DOHH2 (cell line): ENCODE data around the gene DPCD.

Experiments used
- H3F3A ChIP-seq: fragments of 200-600 bp; sonication (generic), shearing (Covaris generic); 2 replicates; pipeline ENCODE4 v1.6.0; 2016; ENCODE audit warnings: antibody characterized with exemption, mild to moderate bottlenecking; ENCODE audit not compliant: control insufficient read depth, insufficient read depth
- H3K27ac ChIP-seq: fragments of 200-600 bp; sonication (generic); 2 replicates; pipeline ENCODE4 v1.5.1; 2014; ENCODE audit warnings: low read depth, mild to moderate bottlenecking, low read length, moderate library complexity
- H3K27me3 ChIP-seq: fragments of 200-600 bp; sonication (generic); 2 replicates; pipeline ENCODE4 v1.6.1; 2014; ENCODE audit warnings: mild to moderate bottlenecking, low read length, mixed read lengths; ENCODE audit not compliant: control insufficient read depth
- H3K36me3 ChIP-seq: fragments of 200-600 bp; sonication (generic); 2 replicates; pipeline ENCODE4 v1.6.1; 2014; ENCODE audit warnings: mild to moderate bottlenecking, low read length, moderate library complexity, mixed read lengths; ENCODE audit not compliant: control insufficient read depth
- H3K4me1 ChIP-seq: fragments of 200-600 bp; sonication (generic); 2 replicates; pipeline ENCODE4 v1.6.1; 2014; ENCODE audit warnings: mild to moderate bottlenecking, low read length, mixed read lengths; ENCODE audit not compliant: control insufficient read depth
- H3K4me2 ChIP-seq: fragments of 200-600 bp; sonication (generic); 2 replicates; pipeline ENCODE4 v1.6.0; 2014; ENCODE audit warnings: mild to moderate bottlenecking, low read length, moderate library complexity
- H3K4me3 ChIP-seq: fragments of 200-600 bp; sonication (generic); 2 replicates; pipeline ENCODE4 v1.5.1; 2014; ENCODE audit warnings: mild to moderate bottlenecking, low read length, mixed read lengths
- H3K79me2 ChIP-seq: fragments of 200-600 bp; sonication (generic); 2 replicates; pipeline ENCODE4 v1.6.1; 2014; ENCODE audit warnings: mild to moderate bottlenecking, low read length, mixed read lengths; ENCODE audit not compliant: control insufficient read depth
- H3K9me2 ChIP-seq: fragments of 200-600 bp; sonication (generic); replicated peaks from 2 replicates; pipeline ENCODE4 v1.6.1; 2014; ENCODE audit warnings: mild to moderate bottlenecking, low read length, mixed read lengths; ENCODE audit not compliant: control insufficient read depth
- H3K9me3 ChIP-seq: fragments of 200-600 bp; sonication (generic); 2 replicates; pipeline ENCODE4 v1.6.1; 2014; ENCODE audit warnings: antibody characterized with exemption, low read length, mixed read lengths; ENCODE audit not compliant: control insufficient read depth, insufficient read depth
- H4K20me1 ChIP-seq: fragments of 200-600 bp; sonication (generic); 2 replicates; pipeline ENCODE4 v1.6.0; 2014; ENCODE audit warnings: low read depth, mild to moderate bottlenecking, antibody characterized with exemption, low read length, moderate library complexity; ENCODE audit not compliant: control insufficient read depth, insufficient read depth
- EZH2phosphoT487 ChIP-seq: fragments of 200-600 bp; sonication (generic); IDR thresholded peaks from 2 replicates; pipeline ENCODE4 v1.6.1; 2017; ENCODE audit warnings: borderline replicate concordance, mild to moderate bottlenecking, antibody characterized with exemption, low read length, moderate library complexity, mixed read lengths
- TF ChIP-seq, protein P1 (sequence below): fragments of 200-600 bp; sonication (generic); IDR thresholded peaks from one replicate; pipeline ENCODE4 v1.5.1; 2014; ENCODE audit warnings: antibody characterized with exemption, mild to moderate bottlenecking, low read depth, low read length; ENCODE audit not compliant: poor library complexity, severe bottlenecking

The DPCD gene

DNA sequence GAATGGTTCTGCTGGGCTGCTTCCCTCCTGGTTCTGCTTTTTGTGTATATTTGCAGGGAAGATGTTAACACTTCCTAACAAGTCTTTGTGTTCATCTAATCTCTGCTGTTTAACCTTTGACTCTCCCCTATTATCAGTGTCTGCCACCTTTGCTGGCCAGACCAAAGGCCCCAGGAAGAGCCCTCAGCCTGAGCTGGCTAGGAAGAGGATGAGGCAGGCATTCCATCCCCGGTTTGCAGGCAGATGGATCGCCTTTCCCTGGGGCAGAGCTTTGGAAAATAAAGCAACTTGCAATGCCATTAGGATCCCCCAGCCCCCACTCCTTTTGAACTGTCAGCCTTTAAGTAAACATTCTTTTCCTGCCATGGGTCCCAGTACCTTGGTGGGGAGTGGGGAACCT, 19.0 kb downstream of the DPCD start:
- peaks cover 37% of the 10 kb centered on the region for H3K36me3 ChIP-seq
- no peak overlapping the region for H3K4me2 ChIP-seq
- H4K20me1 ChIP-seq = no peaks in the 10 kb centered on the region
- H3F3A ChIP-seq = peaks cover 9% of the 10 kb centered on the region
- no peaks in the 10 kb centered on the region for H3K4me1 ChIP-seq
- H3K9me2 ChIP-seq = no peaks in the 10 kb centered on the region
- no peaks in the 10 kb centered on the region for H3K9me3 ChIP-seq
- no peak for TF ChIP-seq EZH2phosphoT487
- TF ChIP-seq, protein P1, sequence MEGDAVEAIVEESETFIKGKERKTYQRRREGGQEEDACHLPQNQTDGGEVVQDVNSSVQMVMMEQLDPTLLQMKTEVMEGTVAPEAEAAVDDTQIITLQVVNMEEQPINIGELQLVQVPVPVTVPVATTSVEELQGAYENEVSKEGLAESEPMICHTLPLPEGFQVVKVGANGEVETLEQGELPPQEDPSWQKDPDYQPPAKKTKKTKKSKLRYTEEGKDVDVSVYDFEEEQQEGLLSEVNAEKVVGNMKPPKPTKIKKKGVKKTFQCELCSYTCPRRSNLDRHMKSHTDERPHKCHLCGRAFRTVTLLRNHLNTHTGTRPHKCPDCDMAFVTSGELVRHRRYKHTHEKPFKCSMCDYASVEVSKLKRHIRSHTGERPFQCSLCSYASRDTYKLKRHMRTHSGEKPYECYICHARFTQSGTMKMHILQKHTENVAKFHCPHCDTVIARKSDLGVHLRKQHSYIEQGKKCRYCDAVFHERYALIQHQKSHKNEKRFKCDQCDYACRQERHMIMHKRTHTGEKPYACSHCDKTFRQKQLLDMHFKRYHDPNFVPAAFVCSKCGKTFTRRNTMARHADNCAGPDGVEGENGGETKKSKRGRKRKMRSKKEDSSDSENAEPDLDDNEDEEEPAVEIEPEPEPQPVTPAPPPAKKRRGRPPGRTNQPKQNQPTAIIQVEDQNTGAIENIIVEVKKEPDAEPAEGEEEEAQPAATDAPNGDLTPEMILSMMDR = no peak
- no peak overlapping the region for H3K4me3 ChIP-seq
- H3K79me2 ChIP-seq = no peaks in the 10 kb centered on the region
- no peak overlapping the region for H3K27ac ChIP-seq
- no peaks in the 10 kb centered on the region for H3K27me3 ChIP-seq

DNA sequence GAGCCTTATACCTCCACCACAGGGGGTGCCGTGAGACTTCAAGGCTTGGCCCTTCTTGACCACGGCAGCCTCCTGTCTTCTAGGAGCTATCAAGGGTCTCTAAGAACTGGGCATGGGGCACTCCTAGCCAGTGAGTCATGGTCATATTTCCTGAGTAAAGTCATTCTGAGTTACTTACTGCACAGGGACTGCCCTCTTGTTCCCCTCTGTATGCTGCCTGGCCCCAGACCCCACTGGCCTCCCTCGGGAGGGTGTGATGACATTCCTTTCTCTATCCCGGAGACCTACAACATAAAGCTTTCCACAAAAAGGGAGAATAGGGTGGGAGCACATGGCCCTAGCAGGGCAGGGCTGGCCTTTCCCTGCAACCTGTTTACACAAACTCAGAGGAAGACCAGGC, 21.4 kb downstream of the DPCD start:
- Histone ChIP-seq H3K4me3 (no peak overlapping the region), H4K20me1 (no peaks in the 10 kb centered on the region), H3K79me2 (no peaks in the 10 kb centered on the region), H3F3A (0 out of 2 replicates have a peak, but pooled peaks cover 3% of the 10 kb centered on the region), H3K9me2 (no peaks in the 10 kb centered on the region), H3K9me3 (no peaks in the 10 kb centered on the region), H3K27ac (no peak overlapping the region), H3K4me1 (no peaks in the 10 kb centered on the region), H3K4me2 (no peak overlapping the region), H3K36me3 (peaks cover 39% of the 10 kb centered on the region), H3K27me3 (no peaks in the 10 kb centered on the region)
- TF ChIP-seq, protein P1 = no peak

DNA sequence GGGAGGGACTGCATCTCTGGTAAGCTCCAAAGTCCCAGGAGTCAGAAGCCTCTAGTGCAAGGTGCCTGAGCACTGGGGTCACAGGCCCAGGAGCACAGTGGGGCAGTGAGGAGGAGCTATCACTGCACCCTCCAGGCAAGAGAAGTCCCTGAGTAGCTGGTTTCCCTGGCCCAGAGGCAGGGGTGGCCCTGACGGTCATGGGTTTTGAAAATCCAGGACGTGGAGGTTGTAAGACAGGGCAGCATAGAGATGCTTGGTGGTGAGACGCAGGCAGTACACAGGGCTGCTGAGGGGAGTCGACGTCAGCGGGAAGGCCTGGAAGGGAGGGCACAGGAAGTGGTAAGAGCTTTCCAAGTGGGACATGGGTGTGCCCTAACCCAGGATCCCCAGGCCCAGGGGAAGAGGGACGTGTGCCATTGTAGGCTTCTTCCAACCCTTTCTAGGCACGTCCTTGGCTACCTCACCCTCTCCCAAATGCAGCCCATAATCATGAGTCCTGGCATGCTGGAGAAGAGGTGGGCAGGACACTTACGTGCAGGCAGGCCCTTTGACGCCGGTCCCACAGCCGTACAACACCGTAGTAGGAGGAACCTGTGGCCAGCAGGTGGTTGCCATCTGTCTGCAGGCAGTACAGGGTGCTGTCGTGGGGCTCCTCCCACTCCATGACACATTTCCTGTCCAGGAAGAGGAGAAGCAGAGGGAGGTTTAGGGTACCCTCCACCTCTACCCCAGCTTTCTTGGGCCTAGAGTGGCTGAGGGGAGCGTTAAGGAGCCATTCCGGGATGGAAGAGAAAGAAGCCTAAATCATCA, 23.2 kb downstream of the DPCD start:
- no peaks in the 10 kb centered on the region for H3F3A ChIP-seq
- peaks cover 44% of the 10 kb centered on the region for H3K36me3 ChIP-seq
- no peaks in the 10 kb centered on the region for H3K9me3 ChIP-seq
- no peak for TF ChIP-seq EZH2phosphoT487
- TF ChIP-seq, protein P1 = no peak
- no peaks in the 10 kb centered on the region; the same call in 1 of the 2 replicates for H3K4me1 ChIP-seq
- no peak overlapping the region for H3K27ac ChIP-seq
- H3K4me3 ChIP-seq = no peak overlapping the region
- H3K27me3 ChIP-seq = no peaks in the 10 kb centered on the region
- H3K79me2 ChIP-seq = no peaks in the 10 kb centered on the region
- H3K4me2 ChIP-seq = no peak overlapping the region
- no peaks in the 10 kb centered on the region for H4K20me1 ChIP-seq
- H3K9me2 ChIP-seq = no peaks in the 10 kb centered on the region
